ENCODE data around the gene TRIO. TPM values are rescaled to one million over a fixed set of nuclear protein-coding genes. Genes with fewer than 3 reads are reported as not detected.

The TRIO gene
- total RNA-seq, 1 experiment from 2014 or later = 136 TPM

DNA sequence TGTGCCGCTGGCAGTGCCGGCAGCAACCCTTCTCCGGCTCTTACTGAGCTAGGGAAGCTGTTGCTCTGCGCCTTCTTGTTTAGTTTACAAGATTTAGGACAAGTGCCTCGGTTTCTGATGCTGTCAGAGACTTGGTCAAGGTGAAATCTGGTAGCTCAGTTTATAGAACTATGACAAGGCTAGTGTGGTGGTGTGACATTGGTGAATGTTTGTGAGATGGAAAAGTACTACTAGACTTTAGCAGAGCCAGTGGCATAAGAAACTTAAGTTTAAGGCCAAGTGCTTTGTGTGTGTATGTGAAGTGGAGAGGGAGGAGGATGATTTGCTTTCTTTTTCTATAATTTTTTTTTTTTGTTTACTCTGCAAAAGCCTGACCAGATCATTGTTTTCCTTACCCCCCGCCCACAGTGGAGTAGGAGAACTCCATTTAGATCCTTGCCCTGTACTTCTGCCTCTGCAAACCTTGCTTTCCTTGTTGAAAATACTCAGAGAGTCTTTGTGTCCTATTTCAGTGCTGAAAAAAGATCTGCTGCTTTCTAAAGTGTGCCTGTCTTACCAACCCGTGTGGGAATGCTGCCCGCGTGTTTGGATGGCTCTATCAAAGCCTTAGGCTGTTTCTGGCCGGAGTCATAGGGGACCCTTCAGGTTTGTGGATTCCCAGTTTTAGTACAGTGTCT, 75.9 kb downstream of the TRIO start:
- DNase-seq (ENCODE audit: unreplicated experiment) = no peak
- TF ChIP-seq CTCF (IDR thresholded peaks at IDR 0.05; ENCODE audit: unreplicated experiment) = no peak
- Mint-ChIP-seq H3K27ac (ENCODE audit: low read depth, unreplicated experiment) (no peak overlapping the region), H3K4me3 (ENCODE audit: unreplicated experiment) (no peak overlapping the region), H3K27me3 (ENCODE audit: insufficient read depth, unreplicated experiment) (no peaks in the 10 kb centered on the region), H3K36me3 (ENCODE audit: insufficient read depth, unreplicated experiment) (peaks cover 10% of the 10 kb centered on the region), H3K4me1 (ENCODE audit: insufficient read depth, unreplicated experiment) (peaks cover 47% of the 10 kb centered on the region), H3K9me3 (ENCODE audit: unreplicated experiment) (no peaks in the 10 kb centered on the region)
- intact Hi-C loops (cut with micrococcal nuclease) = no loop called here
- no TSS peak for BruUV-seq (replicated peaks)
- ChIA-PET CTCF (interaction anchor here (1.0 kb wide), 1 partner anchor 13 kb away, joined by 6 read pairs; no protein-coding TSS in a partner anchor), POLR2A (no interaction called here)

GRCh38 chr5:14219800-14220512, 76.8 kb downstream of the TRIO start:
- no peak for TF ChIP-seq CTCF (IDR thresholded peaks at IDR 0.05; ENCODE audit: unreplicated experiment)
- H3K36me3 Mint-ChIP-seq (ENCODE audit: insufficient read depth, unreplicated experiment) = peaks cover 13% of the 10 kb centered on the region
- DNase-seq (ENCODE audit: unreplicated experiment) = no peak
- ChIA-PET CTCF (interaction anchor here (0.9 kb wide), 2 partner anchors 23 to 31 kb away, joined by 3 read pairs; no protein-coding TSS in a partner anchor), POLR2A (interaction anchor here (0.7 kb wide), 1 partner anchor 615 kb away, joined by 3 read pairs; no protein-coding TSS in a partner anchor)
- H3K27ac Mint-ChIP-seq (ENCODE audit: low read depth, unreplicated experiment) = no peak overlapping the region
- no TSS peak for BruUV-seq (replicated peaks)
- no peak overlapping the region for H3K4me3 Mint-ChIP-seq (ENCODE audit: unreplicated experiment)
- intact Hi-C loops (cut with micrococcal nuclease) = no loop called here
- no peaks in the 10 kb centered on the region for H3K9me3 Mint-ChIP-seq (ENCODE audit: unreplicated experiment)
- peaks cover 49% of the 10 kb centered on the region for H3K4me1 Mint-ChIP-seq (ENCODE audit: insufficient read depth, unreplicated experiment)
- no peaks in the 10 kb centered on the region for H3K27me3 Mint-ChIP-seq (ENCODE audit: insufficient read depth, unreplicated experiment)

DNA sequence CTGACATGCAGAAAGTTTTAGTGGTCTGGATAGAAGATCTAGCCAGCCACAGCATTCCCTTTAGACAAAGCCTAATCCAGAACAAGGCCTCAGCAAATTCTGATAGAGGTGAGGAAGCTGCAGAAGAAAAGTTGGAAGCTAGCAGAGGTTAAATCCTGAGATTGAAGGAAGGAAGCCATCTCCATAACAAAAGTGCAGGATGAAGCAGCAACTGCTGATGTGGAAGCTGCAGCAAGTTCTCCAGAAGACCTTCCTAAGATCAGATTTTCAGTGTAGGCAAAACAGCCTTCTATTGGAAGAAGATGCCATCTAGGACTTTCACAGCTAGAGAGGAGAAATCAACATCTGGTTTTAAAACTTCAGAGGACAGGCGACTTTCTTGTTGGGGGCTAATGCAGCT, 77.5 kb downstream of the TRIO start:
- Mint-ChIP-seq H3K4me3 (ENCODE audit: unreplicated experiment) (no peak overlapping the region), H3K4me1 (ENCODE audit: insufficient read depth, unreplicated experiment) (peaks cover 52% of the 10 kb centered on the region), H3K9me3 (ENCODE audit: unreplicated experiment) (no peaks in the 10 kb centered on the region), H3K36me3 (ENCODE audit: insufficient read depth, unreplicated experiment) (peaks cover 16% of the 10 kb centered on the region), H3K27me3 (ENCODE audit: insufficient read depth, unreplicated experiment) (no peaks in the 10 kb centered on the region), H3K27ac (ENCODE audit: low read depth, unreplicated experiment) (no peak overlapping the region)
- TF ChIP-seq CTCF (IDR thresholded peaks at IDR 0.05; ENCODE audit: unreplicated experiment) = no peak
- POLR2A ChIA-PET = interaction anchor here (0.7 kb wide), 1 partner anchor 615 kb away, joined by 3 read pairs; no protein-coding TSS in a partner anchor
- intact Hi-C loops (cut with micrococcal nuclease) = no loop called here
- BruUV-seq (replicated peaks) = no TSS peak
- DNase-seq (ENCODE audit: unreplicated experiment) = no peak
- CTCF ChIA-PET = interaction anchor here (0.9 to 1.0 kb wide), 4 partner anchors 10 to 50 kb away, joined by 3 read pairs; no protein-coding TSS in a partner anchor

DNA sequence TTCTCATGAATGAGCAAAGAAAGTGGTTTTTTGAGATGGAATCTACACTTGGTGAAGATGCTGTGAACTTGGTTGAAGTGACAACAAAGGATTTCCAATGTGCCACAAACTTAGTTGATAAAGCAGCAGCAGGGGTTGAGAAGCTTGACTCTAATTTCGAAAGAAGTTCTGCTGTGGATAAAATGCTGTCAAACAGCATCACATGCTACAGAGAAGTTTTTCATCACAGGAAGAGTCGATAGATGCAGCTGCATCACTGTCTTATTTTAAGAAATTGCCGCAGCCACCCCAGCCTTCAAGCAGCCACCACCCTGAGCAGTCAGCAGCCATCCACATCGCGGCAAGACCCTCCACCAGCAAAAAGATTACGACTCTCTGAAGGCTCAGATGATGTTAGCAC, 78.6 kb downstream of the TRIO start:
- no peak for DNase-seq (ENCODE audit: unreplicated experiment)
- Mint-ChIP-seq H3K9me3 (ENCODE audit: unreplicated experiment) (no peaks in the 10 kb centered on the region), H3K4me3 (ENCODE audit: unreplicated experiment) (no peak overlapping the region), H3K36me3 (ENCODE audit: insufficient read depth, unreplicated experiment) (peaks cover 19% of the 10 kb centered on the region), H3K27me3 (ENCODE audit: insufficient read depth, unreplicated experiment) (no peaks in the 10 kb centered on the region), H3K4me1 (ENCODE audit: insufficient read depth, unreplicated experiment) (peaks cover 44% of the 10 kb centered on the region), H3K27ac (ENCODE audit: low read depth, unreplicated experiment) (no peak overlapping the region)
- POLR2A ChIA-PET = no interaction called here
- TF ChIP-seq CTCF (IDR thresholded peaks at IDR 0.05; ENCODE audit: unreplicated experiment) = no peak
- no TSS peak for BruUV-seq (replicated peaks)
- CTCF ChIA-PET = interaction anchor here (1.0 to 1.1 kb wide), 3 partner anchors 9 to 48 kb away, joined by 3 to 4 read pairs (median 3); no protein-coding TSS in a partner anchor
- intact Hi-C loops (cut with micrococcal nuclease) = no loop called here

Data from MCF 10A (cell line).